ENCODE measurements around the gene IRF6.
A peak's percentile ranks its signal among the peaks of the same experiment; 100 is the strongest.

The IRF6 gene

DNA sequence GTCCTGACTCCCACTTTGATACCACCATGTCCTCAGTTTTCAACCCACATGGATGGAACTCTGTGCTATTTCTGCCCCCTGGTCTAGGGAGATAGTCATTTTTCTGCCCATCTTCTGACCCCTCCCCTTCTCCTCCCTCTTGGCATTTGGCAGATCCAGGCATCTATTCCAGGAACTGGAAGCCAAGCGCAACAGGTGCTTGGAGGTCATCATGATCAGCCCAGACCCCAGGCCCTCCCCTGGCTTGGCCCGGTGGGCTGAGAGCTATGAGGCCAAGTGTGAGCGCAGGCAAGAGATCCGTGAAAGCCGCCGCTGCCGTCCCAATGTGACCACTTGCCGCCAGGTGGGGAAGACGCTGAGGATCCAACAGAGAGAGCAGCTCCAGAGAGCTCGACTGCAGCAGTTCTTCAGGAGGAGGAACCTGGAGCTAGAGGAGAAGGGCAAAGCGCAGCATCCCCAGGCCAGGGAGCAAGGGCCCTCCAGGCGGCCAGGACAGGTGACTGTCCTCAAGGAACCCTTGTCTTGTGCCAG, 46.0 kb downstream of the IRF6 start:
- no peak for DNase-seq (ENCODE audit: low read depth)

DNA sequence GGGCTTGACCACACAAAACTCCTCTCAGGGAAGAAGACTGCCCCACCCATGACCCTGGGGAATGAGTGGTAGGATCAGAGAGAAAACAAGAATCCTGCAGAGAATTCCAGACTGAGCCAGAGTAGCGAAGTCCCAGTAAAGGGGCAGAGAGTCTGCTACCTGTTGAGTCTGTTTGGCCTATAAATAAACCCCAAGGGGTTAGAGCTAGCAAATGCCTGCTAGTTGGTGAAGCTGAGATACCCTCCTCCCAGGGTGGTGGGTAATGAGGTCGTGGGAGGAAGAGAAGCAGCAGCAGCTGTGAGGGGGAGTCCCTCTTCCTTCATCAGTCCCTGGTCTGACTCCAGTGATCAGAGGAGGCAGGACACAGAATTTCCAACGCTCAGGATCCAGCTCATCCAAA, 47.5 kb downstream of the IRF6 start:
- DNase-seq (ENCODE audit: low read depth): no peak

DNA sequence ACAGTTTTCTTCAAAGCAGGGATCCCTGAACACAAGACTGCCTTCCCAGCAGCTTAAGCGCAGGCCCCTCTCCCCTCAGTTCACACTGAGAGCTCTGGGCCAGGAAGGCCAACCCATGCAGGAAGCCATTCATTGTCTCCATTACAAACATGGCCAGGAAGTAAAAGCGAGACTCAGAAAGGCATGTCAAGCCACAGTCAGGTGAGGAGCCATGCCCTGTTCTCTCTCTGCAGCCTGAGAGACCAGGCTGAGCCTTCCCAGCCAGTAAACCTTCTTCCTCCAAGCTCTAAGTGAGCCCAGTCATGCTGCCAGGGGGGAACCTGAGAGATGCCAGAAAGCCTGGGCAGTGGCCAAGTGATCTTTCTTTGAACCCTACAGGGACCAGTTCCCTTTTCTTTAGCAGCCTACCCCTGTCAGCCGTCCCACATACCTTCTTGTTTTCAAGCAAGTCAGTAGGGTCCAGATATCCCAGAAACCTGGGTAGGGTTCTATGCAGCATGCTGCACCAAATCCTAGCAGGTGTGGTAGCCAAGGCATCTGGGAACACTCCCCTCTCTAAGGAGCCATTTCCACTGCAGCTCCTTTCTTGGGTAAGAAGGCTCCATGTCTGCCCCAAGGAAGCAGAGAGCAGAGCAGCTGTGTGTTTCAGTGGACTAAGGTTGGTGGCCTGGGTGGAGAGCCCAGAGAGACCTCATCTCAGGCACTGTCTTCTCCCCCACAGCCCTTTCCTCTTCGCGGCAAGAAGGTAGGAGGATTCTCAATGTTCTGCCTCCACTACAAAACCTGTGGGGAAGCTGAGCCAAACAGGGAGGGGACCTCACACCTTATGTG, 49.1 kb downstream of the IRF6 start:
- no peak for DNase-seq (ENCODE audit: low read depth)

DNA sequence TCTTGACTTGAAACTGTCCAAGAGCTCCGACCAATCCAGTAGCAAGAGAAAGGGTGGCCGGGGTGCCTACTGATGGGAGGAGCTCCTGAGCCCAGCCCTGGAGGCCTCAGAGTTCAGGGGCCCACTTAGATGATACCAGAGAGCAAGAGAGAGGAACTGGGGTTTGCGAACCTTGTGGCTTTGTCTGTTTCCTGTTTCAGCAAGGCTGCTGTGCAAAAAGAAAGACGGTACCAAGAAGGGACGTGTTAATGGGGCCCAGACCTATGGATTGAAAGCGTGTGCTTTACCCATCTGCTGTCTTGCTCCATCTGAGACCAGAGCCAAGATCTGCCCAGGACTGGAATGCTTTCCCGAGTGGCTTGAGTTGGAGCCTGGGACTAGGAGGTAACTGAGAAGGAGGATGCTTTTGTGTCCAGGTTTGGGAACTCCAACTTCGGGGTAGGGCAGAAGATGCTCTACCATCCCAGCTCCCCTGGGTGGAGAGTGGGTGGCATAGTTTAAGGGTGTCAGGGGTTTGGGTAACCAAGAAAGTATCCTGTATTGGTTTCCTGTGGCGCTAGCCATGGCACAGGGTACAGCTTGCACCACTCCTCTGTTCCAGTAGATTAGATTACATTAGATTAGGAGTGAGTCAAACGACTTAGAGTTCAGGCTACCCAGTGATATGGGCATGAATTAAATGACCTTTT, 49.9 kb downstream of the IRF6 start, which contains the start of gene TRAF3IP3:
Gene TRAF3IP3 (plus strand): TSS at position 128 of the 689 bp plus-strand sequence. CDS start 3,987 bp downstream, outside the sequence.
- DNase-seq (ENCODE audit: low read depth): no peak

DNA sequence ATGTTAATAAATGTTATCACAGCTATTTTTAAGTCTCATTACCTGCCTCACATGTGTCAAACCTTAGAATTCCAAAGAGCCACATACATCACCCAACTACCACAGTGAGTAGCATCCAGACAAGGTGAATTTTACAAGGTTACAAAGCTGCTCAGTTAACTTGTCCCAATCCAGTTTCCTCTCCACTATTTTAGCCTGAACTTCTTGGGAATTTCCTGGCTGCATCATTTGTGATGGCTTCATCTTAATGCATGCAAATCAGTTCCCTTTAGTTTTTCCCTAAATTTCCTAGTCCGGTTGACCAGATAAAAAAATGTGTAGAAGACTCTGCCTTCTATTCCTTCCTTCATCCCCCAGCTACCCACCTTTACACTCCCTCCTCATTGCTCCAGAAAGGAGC, 50.7 kb downstream of the IRF6 start:
- DNase-seq (ENCODE audit: low read depth): no peak

DNA sequence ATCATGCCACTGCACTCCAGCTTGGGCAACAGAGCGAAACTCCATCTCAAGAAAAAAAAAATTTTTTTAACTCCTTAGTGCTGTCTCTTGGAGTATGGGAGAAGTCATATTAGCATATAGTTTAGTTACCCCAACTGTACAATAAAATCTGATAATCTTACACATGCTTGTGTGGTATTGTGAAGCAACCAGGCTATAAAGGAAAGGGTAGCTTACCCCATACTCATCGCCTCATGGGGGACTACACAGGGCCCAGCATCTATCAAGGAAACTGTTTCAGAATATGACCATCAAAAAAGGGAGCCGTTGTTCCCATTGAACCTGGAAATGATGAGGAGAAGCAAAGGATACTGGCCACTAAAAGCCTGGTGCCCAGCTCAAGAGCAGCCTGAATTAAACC, 53.1 kb downstream of the IRF6 start:
- no peak for DNase-seq (ENCODE audit: low read depth)

DNA sequence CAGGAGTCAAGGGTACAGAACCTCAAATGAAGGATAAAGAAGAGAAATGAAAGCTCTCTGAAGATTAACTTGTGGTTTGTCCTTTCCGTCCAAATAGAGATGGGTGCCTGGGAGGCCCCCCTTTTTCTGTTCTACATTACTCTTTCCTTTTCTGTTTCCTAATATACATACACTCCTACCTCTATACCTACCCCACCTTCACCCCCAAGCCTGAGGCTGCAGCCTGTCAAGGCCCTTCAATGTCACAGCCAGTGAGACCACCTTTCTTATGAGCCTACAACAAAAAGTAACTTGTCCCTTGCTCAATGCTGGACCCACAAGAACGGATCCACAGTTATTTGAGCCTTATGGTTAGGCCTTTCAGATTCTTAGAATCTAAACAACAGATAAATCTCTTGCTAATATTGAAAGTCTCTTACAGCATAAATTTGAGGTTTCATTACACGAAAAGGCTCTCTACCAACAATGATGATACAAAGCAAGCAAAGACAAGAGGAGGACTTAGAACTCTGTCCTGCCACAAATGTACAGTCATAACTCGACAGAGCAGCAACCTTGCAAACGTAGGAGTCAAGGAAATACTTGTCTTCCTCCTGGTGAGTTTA, 54.2 kb downstream of the IRF6 start:
- no peak for DNase-seq (ENCODE audit: low read depth)

DNA sequence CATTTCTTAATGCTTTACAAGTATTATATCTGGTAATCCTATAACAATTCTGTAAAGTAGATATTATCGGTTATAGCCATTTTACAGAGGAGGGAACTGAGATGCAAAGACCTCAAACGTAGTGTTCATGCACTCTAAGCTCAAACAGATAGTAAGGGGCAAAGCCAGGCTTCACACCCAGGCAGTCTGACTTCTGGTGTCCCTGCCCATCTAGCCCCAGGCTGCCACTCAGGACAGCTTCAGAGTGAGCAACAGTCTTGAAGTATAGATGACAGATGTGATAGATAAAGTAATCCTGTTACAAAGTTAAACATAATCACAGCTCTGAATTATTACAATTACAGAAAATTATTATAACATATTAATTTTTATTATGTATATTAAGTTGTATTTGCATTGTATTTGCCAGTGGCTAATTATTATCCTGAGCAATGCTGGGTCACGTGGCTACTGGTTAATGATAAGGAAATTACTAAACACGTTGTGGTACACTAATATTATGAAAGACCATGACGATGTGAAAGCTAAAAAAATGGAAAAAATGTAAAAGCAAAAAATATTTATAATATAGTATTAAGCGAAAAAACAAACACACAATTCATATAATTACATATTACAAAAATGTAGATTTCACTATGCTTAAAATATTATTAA, 56.1 kb downstream of the IRF6 start:
- DNase-seq (ENCODE audit: low read depth): no peak

DNA sequence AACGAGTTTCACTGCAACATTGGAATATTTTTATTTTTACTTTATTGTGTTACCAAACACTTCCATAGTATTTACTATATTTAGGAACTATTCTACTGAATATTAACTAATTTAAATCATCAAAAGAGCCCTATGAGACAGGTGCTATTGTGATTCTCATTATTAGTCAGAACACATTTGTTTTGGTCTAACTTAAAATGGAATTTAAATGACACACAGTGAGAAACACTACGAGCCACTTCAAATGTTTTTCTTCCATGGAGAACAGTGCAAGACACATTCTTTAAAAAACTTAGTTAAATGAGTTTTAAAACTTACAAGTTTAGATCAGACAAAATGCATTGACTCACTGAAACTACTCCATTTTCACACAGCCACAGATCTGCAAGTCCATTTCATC, 56.7 kb downstream of the IRF6 start:
- no peak for DNase-seq (ENCODE audit: low read depth)

DNA sequence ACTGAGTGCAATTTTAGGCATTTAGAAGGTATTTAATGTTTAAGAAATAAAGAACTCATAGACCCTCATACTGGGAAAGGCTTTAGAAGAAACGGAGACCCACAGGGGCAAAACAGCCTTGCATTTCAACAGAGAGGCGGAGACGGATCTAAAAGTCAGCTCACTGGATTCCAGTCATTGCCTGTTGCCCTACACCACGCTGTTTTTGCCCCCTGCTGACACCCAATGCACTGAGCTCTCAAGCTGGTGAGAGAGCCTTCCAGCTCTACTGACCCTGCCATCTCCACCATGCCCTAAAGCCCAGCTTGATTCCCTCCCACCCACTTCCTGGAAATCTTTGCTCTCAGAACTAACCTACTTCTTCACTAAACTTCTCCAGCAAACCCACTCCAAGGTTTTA, 57.3 kb downstream of the IRF6 start:
- no peak for DNase-seq (ENCODE audit: low read depth)

DNA sequence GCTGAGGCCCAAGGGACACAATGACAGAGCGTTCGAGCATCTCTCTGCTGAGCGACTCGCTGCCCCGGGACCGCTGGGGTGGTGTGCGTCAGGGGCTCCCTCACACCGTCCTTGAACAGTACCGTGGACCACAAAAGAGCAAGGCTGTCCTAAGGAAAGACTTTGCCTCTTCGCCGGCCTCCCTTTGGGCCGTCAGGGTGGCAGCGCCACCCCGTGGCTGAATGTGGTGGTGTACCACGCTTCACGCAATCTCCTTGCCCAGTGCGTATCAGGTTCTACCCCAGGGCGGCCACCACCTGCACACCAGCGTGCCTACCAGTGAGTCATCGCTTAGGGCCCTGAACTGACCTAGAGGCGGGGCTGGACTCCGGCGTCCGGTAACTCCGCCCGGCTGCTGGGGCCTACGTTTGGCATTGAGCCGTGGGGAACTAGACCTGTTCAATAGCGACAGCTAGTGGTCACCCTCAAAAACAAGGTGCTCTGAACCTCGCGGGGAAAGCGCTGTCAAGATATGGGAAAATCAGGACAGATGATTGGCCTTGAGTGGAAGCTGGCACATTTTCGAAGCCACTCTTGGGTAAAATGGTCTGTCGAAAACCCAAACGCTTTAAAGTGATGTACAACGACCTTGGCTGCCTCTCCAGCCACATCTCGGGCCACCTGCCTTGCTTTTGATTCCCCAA, 58.2 kb downstream of the IRF6 start:
- DNase-seq (ENCODE audit: low read depth): peak; percentile 92

DNA sequence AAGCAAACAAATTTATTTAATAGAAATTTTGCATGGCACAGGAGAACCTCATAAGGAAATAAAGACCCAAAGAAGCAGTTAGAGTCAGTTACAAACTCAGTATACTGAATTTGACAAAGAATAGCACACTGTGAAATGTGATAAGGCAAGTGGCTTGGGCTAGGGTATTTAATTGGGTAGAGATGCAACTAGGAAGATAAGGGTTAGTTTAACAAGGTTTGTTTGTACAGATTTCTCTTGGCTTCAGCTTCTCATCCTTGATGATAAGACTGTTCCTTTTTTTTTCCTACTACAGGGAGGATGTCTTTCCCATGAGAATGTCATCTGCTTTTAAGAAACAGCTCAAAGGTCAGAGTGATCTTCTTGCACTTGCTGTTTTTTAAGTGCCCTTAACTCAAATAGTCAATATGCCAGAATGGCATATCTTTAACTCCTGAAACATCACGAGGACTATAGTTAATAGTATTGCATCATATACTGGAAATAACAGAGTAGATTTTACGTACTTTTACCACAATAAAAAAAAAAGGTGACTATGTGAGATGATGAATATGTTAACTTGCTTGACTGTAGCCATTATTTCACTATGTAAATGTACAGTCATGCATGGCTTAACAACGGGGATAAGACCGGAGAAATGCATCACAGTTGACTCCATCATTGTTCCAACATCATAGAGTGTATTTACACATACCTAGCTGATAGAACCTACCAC, 59.3 kb downstream of the IRF6 start:
- no peak for DNase-seq (ENCODE audit: low read depth)

DNA sequence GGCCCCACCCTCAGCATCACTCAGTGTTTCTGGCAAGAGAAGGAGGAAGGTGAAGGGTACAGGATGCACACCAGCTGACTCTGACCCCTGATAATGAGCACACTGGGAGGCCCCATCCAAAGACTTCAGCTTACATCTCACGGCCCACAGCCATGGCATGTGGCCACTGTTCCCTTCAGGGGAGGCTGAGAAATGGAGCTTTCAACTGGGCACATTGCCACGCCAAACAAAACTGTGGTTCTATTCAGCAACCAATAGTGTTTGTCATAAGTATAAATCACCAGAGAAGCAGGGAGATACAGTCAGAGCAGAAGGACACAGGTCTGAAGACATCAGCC, 62.8 kb downstream of the IRF6 start:
- peak; percentile 38 for DNase-seq (ENCODE audit: low read depth)

DNA sequence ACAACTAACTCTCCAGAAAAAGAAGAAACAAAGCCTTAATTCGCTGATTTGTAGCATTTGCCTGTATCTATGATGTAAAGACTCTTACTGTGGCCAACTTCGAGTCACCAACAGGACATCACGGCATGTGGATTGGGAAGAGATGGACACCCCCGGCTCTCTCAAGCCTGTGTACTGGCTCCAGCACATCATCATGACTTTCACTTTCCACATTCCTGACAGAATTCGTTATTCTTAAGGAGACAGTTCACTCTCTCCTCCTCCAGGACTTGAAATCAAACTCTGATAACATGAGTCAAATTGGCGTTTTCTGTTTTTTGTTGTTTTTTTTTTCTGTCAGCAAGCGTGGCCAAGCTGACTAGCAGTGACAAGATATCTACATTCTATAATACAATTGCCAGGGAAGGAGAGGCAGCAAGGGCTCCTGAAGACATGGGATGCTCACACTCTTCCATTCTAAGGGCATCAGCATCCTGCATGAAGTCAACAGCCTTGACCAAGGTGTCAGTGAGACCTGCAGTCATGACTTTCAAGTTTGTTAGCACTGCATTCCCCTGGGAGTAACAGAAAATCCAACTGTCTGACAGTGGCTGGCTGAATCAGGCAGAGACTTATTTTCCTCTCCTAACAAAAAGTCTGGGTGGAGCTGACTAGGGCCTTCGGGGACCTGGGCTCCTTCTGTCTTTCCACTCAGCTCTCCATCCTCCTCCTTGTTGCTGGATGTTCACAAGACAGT, 63.4 kb downstream of the IRF6 start:
- peak; percentile 58 for DNase-seq (ENCODE audit: low read depth)

DNA sequence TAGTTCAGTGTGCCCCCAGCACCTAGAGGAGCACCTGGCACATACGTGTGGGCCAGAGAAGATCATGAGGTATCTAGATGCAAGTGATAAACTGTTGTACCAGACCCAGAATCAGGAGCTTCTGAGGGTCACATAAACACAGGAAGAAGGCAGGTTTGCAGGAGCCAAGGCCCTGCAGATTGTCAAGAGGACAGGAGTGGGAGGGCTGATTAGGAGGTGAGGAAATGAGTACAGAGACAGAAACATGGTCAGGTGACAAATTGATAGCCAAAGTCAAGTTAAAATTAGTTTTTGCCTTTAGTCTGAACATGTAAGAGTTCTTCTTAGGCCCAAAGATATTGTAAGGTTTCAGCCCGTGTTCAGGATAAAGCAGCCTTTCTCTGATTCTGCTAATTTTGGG, 64.1 kb downstream of the IRF6 start:
- DNase-seq (ENCODE audit: low read depth): no peak

DNA sequence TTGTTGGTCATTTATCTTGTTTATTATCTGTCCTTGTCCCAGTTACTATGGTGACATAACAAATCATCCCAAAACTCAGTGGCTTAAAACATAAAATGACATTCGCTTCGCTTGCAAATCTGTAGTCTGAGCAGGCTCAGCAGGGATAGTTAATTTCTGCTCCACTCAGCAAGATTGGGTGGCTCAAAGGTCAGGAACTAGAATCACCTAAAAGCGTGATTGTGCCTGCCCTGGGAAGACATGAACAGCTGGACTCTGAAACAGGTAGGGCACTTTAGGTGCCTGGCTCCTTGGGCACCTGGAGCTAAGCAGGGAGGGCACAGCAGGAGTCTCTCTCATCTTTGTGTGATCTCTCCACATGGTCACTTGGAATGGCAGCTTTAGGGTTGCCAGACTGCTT, 64.7 kb downstream of the IRF6 start:
- no peak for DNase-seq (ENCODE audit: low read depth)

DNA sequence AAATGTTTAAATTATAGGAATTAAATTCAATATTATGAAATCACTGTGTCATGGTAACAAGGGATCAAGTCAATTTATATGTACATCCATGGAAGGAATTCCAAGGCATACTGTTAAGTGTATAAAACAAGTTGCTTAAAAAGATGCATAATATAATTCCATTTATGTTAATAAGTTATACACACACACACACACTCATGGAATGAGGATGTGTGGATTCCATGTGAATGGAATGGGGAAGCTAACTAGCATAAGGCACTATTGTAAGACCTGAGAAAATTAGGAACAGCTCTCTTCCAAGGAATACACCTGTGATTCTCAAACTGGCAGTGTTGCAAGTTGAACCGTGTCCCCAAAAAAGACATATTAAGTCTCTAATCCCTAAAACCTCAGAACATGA, 67.7 kb downstream of the IRF6 start:
- no peak for DNase-seq (ENCODE audit: low read depth)

DNA sequence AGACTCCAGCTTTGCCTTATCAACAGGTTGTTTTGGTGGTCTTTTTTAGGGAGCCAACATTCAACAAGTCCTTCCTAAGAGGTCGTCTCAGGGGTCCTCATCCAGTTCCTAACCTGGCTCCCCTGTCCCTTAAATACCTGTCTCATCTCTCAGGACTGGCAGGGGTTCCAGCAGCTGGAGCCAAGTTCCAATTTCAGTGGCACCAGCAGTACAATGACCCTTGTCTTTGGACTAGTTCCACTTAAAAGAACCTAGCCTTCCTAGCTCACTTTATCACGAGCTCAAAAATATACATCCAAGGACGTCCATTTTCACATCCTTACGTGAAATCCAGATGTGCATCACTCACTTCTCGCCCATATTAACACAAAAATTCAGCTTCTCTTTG, 68.8 kb downstream of the IRF6 start:
- no peak for DNase-seq (ENCODE audit: low read depth)

DNA sequence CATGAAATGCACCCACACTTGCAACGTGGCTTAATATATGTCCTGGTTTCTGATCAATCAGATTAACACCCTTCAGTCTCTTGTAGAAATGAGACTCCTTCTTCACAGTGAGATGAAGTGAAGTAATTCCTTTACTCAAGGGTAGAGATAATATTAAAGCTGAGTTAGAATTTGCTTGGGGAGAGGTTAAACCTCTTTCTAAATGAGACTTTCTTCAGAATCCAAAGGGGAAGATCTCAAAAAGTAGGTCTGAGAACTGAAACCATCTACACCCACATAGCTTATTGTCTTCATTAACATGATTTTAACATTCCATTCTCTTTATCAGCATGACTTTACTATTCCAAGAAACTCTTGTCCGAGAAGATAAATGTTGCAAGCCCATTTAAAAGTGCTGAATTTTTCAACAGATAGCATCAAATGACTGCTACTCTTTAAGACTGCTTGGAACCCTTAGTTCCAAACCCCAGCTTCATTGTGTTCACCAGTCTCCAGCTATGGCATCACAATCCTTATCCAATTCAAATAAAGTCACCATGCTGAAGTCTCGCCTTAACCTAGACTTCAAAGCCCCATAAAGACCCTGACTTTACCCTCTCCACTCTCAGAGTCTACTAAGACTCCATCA, 69.3 kb downstream of the IRF6 start:
- no peak for DNase-seq (ENCODE audit: low read depth)

Measured in ELR (cell line).